ENCODE results near the gene EXOSC5. TPM values are rescaled to one million over a fixed set of nuclear protein-coding genes. Genes with fewer than 3 reads are reported as not detected.

The EXOSC5 gene
- total RNA-seq, 2 experiments from 2014 or later = 32.7 to 47.8 TPM

GRCh38 chr19:41344162-41344561 is 53.0 kb downstream of the EXOSC5 start:
- DNase-seq = no peak
- ChIA-PET CTCF (no interaction called here), POLR2A (no interaction called here)
- Mint-ChIP-seq H3K27ac (peak overlapping the region; percentile 65), H3K36me3 (ENCODE audit: low read depth) (peaks cover 58% of the 10 kb centered on the region), H3K4me1 (peaks cover 34% of the 10 kb centered on the region), H3K27me3 (no peaks in the 10 kb centered on the region), H3K9me3 (ENCODE audit: low read depth) (no peaks in the 10 kb centered on the region), H3K4me3 (no peak overlapping the region)
- no peak for ATAC-seq
- intact Hi-C loops (cut with DNase I, micrococcal nuclease) = no loop called here

GRCh38 chr19:41341669-41342490 is 55.3 kb downstream of the EXOSC5 start:
- H3K27ac Mint-ChIP-seq = no peak overlapping the region
- H3K4me3 Mint-ChIP-seq = no peak overlapping the region
- H3K4me1 Mint-ChIP-seq = peaks cover 30% of the 10 kb centered on the region
- CTCF ChIA-PET = no interaction called here
- intact Hi-C loops (cut with DNase I, micrococcal nuclease) = no loop called here
- ATAC-seq (no peak), DNase-seq (no peak)
- H3K27me3 Mint-ChIP-seq = no peaks in the 10 kb centered on the region
- no peaks in the 10 kb centered on the region for H3K9me3 Mint-ChIP-seq (ENCODE audit: low read depth)
- POLR2A ChIA-PET = interaction anchor here (0.6 to 0.7 kb wide), 3 partner anchors 9 to 60 kb away, joined by 3 to 6 read pairs (median 3); no protein-coding TSS in a partner anchor
- peaks cover 56% of the 10 kb centered on the region for H3K36me3 Mint-ChIP-seq (ENCODE audit: low read depth)

GRCh38 chr19:41339936-41340335 is 57.2 kb downstream of the EXOSC5 start:
- Mint-ChIP-seq H3K4me3 (no peak overlapping the region), H3K27ac (no peak overlapping the region), H3K4me1 (peaks cover 30% of the 10 kb centered on the region), H3K9me3 (ENCODE audit: low read depth) (no peaks in the 10 kb centered on the region), H3K27me3 (no peaks in the 10 kb centered on the region), H3K36me3 (ENCODE audit: low read depth) (peaks cover 61% of the 10 kb centered on the region)
- no peak for DNase-seq
- ATAC-seq = no peak
- CTCF ChIA-PET = no interaction called here
- POLR2A ChIA-PET = no interaction called here
- intact Hi-C loops (cut with DNase I, micrococcal nuclease) = no loop called here

Other genes with a start within 250 kb of the EXOSC5 start
- gene CYP2S1, start 204.1 kb downstream of the EXOSC5 start, total RNA-seq = under 1 TPM; 0.46 to 0.84 TPM
- gene AXL, start 178.1 kb downstream of the EXOSC5 start, total RNA-seq = under 1 TPM; 0.28 to 0.50 TPM
- gene HNRNPUL1, start 133.0 kb downstream of the EXOSC5 start, total RNA-seq = 100 to 1,000 TPM; 263 to 312 TPM
- gene CCDC97, start 87.2 kb downstream of the EXOSC5 start, total RNA-seq = 10 to 100 TPM; 21.2 to 21.4 TPM
- 10 to 100 TPM; 86.2 to 99.0 TPM for gene TGFB1, start 43.4 kb downstream of the EXOSC5 start, total RNA-seq
- 1 to 10 TPM; 4.0 to 5.2 TPM for gene B9D2, start 33.2 kb downstream of the EXOSC5 start, total RNA-seq
- gene TMEM91, start 20.8 kb downstream of the EXOSC5 start, total RNA-seq = 1 to 10 TPM; 3.0 to 4.0 TPM
- 10 to 100 TPM; 14.5 to 25.4 TPM for gene BCKDHA, start 459 bp upstream of the EXOSC5 start, total RNA-seq
- gene B3GNT8, start 30.0 kb upstream of the EXOSC5 start, total RNA-seq = under 1 TPM in 1 of 2 experiments, not detected in 1; 0.41 TPM
- gene DMAC2, start 42.6 kb upstream of the EXOSC5 start, total RNA-seq = 10 to 100 TPM; 52.5 to 66.3 TPM
- not detected for gene ERICH4, start 45.8 kb upstream of the EXOSC5 start, total RNA-seq
- gene CEACAM21, start 178.8 kb upstream of the EXOSC5 start, total RNA-seq = 10 to 100 TPM; 22.1 to 27.6 TPM
- not detected for gene CEACAM4, start 229.7 kb upstream of the EXOSC5 start, total RNA-seq